HG03520 (cell line): ENCODE measurements around the gene PRKCA.

Source experiments
- ATAC-seq: cut with Tn5 transposase; IDR thresholded peaks from one replicate; pipeline ENCODE4 v1.9.1; 2021; ENCODE audit warnings: mild to moderate bottlenecking, moderate library complexity; ENCODE audit not compliant: unreplicated experiment

Gene PRKCA

GRCh38 chr17:66778531-66779236, 476.3 kb downstream of the PRKCA start:
- no peak for ATAC-seq

- ATAC-seq, result no peak
These were observed 476.8 kb downstream of the PRKCA start for GRCh38 chr17:66779237-66779606.

GRCh38 chr17:66781135-66781534, 478.7 kb downstream of the PRKCA start:
- ATAC-seq, result no peak

- no peak for ATAC-seq
These were observed 480.4 kb downstream of the PRKCA start for GRCh38 chr17:66782851-66783250.

- ATAC-seq, result no peak
These were observed 481.4 kb downstream of the PRKCA start for GRCh38 chr17:66783656-66784381.

GRCh38 chr17:66784621-66785364, 482.4 kb downstream of the PRKCA start:
- ATAC-seq, result no peak

GRCh38 chr17:66786107-66786506, 483.7 kb downstream of the PRKCA start:
- ATAC-seq, result no peak

- no peak for ATAC-seq
These were observed 485.5 kb downstream of the PRKCA start for GRCh38 chr17:66787914-66788313.

- no peak for ATAC-seq
These were observed 486.7 kb downstream of the PRKCA start for GRCh38 chr17:66789093-66789492.

GRCh38 chr17:66789961-66790437, 487.6 kb downstream of the PRKCA start:
- ATAC-seq, result no peak

GRCh38 chr17:66790501-66791061, 488.2 kb downstream of the PRKCA start:
- no peak for ATAC-seq

GRCh38 chr17:66791347-66791746, 488.9 kb downstream of the PRKCA start:
- ATAC-seq, result no peak

- no peak for ATAC-seq
These were observed 491.4 kb downstream of the PRKCA start for GRCh38 chr17:66793814-66794213.

GRCh38 chr17:66795486-66795885, 493.1 kb downstream of the PRKCA start:
- no peak for ATAC-seq

GRCh38 chr17:66799849-66800537, 497.6 kb downstream of the PRKCA start:
- ATAC-seq, result no peak

- no peak for ATAC-seq
These were observed 501.1 kb downstream of the PRKCA start for GRCh38 chr17:66803474-66803951.

- ATAC-seq, result no peak
These were observed 503.2 kb downstream of the PRKCA start for GRCh38 chr17:66805567-66805966.

GRCh38 chr17:66807182-66807581, 504.8 kb downstream of the PRKCA start:
- no peak for ATAC-seq

- no peak for ATAC-seq
These were observed 507.0 kb downstream of the PRKCA start for GRCh38 chr17:66809408-66809807.

GRCh38 chr17:66810951-66811682, 508.7 kb downstream of the PRKCA start:
- no peak for ATAC-seq
